HG02840 (cell line): Measurements from ENCODE around the gene SCLT1.
"Not testable (repeated sequence)": the region's sequence is repeated elsewhere in the genome, so short reads cannot be mapped to it uniquely, and the experiment has no call there.

Experiments
- ATAC-seq: cut with Tn5 transposase; IDR thresholded peaks from one replicate; pipeline ENCODE4 v1.9.1; 2021; ENCODE audit warnings: mild to moderate bottlenecking, moderate library complexity, moderate number of reproducible peaks; ENCODE audit not compliant: unreplicated experiment, low FRiP score

Gene SCLT1

DNA sequence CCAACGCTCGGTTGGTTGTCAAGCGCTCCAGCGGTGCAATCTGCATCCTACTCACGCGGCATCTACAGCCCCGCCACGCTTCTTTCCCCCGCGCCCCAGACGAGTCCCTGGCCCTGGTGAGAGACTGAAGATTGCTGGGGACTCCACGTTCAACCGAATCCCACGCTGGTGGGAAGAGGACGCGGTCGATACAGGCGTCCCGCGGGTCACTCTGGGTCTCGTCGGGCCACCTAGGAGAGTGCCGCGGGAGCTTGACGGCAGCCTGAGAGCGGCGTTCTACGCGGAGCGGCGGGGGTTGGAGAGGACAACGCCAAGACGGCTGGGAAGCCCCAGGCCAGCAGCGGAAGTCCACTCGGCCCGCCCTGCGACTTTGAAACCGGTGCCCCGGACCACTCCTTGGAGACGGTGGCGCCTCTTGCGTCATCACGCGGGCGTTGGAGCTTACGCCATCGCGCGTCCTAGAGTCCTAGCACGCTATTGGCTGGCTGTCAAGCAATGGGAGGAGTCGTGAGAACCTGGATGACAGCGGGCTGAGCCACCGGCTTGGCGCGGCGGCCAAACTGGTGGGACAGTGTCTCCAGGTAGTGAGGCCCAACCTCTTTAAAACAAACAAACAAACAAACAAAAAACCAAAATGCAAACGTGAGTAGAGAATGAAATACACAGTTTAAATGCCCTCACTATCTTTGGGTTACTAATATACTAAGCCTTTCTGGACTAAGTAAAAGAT is at the start of gene SCLT1:
Gene SCLT1, minus strand, starts transcription at position 349 of the 730 bp plus-strand sequence. CDS start 436 bp downstream, outside the sequence.
- peak; percentile 97 for ATAC-seq

DNA sequence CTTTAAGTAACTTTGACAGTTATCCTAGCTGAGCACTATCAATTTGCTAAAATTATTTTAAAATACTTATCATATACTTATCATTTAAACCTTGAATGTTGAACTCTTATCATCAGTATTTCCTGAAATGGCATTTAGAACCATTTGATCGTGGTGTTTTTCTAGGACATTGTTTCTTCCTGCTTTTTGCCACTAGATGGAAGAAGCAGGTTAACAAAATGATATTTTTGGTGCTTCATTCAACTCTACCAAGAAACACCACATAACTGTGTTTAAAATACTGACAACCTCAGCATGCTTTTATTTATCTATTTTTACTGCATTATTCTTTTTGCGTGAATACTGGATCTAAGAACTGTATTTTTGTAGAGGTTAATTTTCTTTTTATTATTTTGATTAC is 47.2 kb upstream of the SCLT1 start:
- ATAC-seq: no peak

DNA sequence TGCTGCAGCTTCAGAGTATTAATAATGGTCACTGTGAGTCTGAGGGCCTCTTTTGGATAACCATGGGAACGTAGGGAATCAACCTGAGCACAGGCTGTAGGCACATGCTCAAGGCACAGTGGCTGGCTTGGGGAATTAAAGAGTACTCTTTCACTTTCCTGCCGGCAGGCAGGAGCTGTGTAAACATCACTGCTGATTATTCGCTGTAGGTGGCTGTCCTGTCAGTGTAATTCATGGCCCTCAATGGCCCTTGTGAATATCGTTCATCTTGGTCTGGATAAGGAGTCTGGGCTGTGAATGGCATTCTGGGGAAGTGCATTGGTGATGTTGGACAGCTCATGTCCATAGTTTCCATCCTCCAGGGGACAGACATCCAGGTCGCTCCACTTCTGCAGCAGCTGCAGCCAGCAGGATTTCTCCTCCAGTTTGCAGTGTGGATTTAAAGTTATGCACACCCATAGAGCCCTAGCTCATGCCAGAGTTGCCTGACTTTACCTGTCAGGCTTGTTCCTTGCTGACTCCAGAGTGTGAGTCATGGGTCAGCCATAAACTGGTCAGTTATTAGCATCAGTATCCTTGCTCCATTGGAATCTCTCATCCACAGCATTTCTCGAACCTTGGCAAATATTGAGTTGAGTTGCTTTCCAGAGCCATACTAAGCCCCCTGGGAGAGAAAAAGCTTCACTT is 45.6 kb upstream of the SCLT1 start:
- no peak for ATAC-seq

DNA sequence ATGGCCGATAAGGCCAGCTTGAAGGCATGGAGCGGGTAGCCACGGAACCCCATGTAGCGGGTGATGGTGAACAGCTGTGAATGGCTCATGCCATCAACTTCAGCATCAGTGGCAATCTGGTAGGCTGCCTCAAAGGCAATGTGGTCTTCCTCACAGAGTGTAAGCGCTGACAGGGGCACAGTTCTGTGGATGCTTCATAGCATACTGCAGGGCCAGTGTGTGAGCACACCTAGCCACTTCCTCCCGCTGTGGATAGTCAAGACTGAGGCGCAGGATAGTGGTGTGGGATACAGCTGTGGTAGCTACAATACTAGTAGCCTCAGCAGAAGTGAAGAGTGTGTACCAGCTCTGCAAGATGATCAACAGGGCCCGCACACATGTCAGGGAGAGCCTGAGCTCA is 43.1 kb upstream of the SCLT1 start:
- ATAC-seq: no peak

DNA sequence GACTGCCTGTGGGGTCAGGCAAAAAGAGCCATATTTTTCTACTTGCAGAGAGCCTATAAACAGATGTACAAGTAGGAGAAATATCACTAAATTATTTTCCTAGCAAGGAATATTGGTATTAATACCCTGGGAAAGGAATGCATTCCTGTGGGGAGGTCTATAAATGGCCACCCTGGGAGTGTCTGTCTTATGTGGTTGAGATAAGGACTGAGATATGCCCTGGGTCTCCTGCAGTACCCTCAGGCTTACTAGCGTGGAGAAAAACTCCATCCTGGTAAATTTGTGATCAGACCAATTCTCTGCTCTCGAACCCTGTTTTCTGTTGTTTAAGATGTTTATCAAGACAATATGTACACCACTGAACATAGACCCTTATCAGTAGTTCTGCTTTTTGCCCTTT is 38.0 kb upstream of the SCLT1 start:
- no peak for ATAC-seq

DNA sequence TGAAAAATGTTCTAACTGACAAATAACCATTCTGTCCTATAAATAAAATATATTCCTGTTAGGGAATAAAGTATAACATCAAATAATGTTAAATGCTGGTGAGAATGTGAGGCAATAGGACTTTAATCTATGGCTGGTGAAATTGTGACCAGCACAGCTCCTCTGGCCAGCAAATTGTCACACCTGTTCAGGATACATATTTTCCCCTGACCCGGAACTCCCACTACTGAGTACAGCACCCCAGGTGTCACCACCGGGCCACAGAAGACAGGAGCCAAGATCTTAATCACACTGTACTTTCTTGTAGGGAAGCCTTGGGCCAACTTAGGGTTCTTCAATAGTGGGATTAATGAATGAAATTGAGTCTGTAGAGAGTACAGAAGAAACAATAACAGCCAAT is 35.8 kb upstream of the SCLT1 start:
- ATAC-seq: no peak

DNA sequence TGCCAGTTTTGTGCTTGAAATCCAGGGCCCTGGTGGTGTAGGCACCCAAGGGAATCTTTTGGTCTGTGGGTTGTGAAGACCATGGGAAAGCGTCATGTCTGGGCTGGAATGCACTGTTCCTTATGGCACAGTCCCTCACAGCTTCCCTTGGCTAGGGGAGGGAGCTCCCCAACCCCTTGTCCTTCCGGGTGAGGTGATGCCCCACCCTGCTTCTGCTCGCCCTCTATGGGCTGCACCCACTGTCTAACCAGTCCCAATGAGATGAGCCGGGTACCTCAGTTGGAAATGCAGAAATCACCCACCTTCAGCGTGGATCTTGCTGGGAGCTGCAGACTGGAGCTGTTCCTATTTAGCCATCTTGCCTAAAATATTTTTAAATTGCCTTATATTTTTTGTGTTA is 33.3 kb upstream of the SCLT1 start:
- ATAC-seq: not testable (repeated sequence)

DNA sequence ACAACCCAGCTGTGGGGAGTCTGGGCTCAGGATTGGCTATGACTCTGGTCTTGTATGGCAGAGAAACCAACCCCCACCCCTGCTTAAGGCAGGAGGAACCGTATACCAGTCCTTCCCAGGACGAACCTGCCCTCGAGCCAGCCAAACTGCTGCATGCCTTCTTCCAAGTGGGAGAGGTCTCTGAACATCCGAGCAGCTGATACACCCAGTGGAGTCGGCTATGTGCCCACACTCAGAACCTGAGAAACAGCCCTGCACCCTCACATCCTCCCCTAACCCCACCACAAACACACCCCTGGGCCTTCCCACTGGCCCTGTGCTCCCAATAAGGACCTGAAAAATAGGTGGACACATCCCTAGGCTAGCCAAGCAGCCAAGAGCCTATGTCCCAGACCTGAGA is 24.4 kb upstream of the SCLT1 start:
- no peak for ATAC-seq

DNA sequence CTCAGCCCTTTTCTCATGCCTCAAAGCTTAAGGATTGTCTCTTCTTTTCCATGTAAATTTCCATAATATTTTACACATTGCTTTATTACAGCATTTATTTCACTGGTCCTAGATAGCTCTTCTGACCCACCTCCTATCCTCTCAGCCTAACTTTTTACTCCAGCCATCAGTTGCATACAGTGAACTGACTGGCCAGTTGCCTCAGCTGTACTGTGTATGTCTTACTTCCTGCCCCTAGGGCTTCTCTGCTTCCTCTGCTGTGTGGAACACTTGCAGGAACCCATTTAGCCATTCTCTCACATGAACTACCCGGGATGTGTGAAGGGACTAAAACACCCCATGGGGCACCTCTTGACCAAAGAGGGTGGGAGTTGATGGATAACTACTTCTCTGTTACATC is 20.6 kb upstream of the SCLT1 start:
- no peak for ATAC-seq

DNA sequence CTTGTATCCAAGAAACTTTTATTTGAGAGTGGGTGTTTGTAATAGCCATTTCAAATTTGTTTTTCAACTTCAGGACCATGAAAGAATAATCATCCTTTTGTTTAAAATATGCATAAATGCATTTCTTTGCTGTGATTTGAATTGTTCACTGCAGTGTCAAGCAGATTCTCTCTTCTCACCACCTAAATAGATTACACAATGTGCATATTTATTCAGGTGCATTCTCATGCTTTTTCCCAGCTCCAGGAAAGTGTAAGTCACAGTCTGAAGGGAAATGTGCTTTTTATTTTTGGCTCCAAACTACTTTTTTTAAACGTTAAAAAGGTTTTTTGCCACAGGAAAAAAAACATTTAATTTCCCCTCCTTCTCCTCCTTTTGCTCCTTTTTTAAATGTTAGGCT is 20.1 kb upstream of the SCLT1 start:
- ATAC-seq: no peak

DNA sequence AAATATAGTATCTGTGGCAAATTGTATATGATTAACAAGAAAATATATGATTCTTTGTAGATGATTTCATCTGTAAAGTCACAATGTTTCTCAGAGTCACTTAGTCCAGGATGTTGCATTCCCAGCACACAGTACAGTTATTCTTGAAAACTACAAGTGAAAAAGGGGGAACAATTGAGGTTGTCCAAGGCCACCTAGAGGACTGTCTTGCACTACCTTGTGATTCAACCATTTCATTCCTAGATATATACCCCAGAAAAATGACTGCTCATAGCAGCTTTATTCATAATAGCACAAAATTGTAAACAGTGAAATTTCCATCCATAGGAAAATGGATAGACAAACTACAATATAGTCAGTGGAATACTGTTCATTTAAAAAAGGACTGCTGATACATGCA is 18.6 kb upstream of the SCLT1 start:
- no peak for ATAC-seq

DNA sequence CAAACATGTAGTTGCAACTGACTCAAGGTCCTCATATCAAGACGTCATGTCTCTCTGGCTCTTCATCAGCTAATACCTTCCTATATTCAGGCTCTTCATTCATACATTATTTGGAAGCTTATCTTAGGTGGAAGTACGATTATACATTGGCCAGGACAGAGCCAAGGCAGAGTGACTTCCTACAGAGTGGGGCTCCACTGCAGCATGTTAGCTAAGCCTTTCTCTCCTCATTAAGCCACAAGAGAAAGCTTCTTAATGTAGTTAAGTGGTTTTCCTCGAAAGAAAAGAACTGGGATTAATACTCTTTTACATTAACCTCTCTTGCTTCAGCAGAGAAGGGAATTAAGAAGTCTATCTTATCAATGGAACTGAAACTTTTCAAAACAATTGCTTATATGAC is 17.6 kb upstream of the SCLT1 start:
- no peak for ATAC-seq

DNA sequence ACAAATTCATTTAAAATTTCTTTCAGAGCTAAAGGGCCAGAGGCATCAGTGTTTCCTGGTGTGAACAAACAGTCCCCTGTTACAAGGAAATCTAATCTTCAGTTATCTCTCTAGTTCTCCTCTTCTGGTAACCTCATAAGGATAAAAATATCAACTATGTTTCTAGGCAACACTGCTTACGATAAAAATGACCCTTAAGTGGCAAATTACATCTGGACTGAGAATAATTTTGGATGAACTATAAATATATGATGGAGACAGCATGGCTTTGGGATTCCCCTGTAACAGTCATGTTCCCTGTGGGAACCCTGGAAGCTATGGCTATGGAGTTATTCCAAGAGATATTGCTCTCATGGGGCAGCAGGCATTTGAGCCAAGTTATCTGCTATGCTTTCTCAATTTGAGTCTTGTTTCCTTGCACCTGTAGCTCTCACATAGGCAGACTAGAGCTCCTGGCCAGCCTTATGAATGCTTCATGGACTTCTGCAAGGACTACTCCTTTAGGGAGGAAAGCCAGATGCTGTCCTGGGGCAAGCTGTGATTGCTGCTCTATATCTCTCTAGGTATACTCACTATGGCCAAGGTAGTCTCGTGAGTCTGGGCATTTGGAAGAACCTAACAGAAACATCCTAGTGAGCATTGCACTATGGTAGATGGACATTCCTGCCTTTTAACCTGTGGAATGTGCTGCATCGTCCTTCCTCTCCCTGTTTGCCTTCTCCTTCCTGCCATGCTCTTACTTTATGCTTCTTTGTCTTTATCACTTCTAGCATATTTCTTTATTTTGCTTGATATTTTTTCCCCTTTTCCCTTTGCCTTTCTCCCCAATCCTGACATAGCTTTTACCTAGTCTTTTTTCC is 16.9 kb upstream of the SCLT1 start:
- ATAC-seq: no peak

DNA sequence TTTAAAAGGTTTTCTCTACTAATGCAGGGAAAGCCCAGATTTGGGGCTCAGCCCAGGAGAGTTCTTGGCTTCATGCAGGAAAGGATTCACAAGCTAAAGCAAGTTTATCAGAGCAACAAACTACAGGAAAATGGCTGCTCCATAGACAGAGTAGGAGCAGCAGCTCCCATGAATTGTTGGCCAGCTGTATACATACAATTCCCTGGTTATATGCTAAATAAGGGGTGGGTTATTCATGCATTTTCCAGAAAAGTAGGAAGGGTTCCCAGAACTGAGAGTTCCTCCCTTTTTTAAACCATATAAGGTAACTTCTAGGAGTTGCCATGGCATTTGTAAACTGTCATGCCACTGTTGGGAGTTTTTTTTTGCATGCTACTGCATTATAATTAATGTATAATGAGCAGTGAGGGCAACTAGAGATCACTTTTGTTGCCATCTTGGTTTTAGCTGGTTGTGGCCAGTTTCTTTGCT is 5.2 kb upstream of the SCLT1 start:
- ATAC-seq: no peak

DNA sequence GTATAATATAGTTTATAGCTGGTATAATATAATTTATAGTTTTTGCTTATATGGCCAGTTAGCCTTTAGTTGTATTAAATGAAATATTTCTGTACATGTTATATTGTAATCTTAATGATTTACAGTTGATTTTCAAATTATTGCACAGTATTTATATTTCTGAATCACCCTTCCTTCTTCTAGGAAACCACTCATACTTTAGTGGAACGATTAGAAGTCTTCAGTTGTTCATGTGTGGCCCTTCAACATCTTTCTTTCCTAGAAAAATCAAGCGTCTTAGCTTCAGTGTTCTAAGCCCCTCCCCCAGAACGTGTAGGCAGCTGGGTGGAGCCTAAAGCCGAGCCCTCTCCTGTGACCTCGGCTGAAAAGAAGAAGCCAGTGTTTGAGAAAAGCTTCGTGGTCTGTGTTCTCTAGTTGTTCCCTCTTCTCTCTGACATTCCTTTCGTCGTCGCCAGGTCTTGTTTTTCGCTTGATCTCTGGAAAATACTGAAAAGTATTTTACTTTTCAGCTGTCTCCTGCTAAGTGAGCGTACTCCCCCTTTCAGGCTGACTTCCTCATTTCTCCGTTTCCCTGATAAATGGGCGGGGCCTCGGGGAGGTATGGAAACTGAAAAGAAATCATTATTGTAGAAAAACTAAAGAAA is 2.6 kb upstream of the SCLT1 start, which contains the start of gene C4orf33:
Gene C4orf33, plus strand, starts transcription at position 342 of the 644 bp plus-strand sequence. CDS start 6,459 bp downstream, outside the sequence.
- peak; percentile 40 for ATAC-seq

DNA sequence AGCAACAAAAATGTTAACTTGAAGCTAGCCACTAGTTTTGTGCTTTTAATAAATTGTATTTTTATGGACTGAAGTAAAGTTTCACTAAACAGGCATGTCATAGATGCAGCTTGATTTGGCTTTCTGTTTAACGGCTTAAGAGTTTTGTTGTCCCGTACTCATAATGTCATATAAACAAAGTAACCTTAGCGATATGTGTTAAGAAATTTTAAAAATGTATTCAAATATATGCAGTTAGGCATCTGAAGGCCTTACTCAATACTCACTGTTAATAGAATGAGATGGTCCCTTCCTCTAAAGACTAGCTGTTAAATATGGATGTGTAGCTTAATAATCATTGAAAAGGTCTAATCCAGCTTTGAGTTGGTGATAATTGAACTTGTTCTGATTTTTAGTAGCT is 1.0 kb upstream of the SCLT1 start:
- ATAC-seq: no peak

DNA sequence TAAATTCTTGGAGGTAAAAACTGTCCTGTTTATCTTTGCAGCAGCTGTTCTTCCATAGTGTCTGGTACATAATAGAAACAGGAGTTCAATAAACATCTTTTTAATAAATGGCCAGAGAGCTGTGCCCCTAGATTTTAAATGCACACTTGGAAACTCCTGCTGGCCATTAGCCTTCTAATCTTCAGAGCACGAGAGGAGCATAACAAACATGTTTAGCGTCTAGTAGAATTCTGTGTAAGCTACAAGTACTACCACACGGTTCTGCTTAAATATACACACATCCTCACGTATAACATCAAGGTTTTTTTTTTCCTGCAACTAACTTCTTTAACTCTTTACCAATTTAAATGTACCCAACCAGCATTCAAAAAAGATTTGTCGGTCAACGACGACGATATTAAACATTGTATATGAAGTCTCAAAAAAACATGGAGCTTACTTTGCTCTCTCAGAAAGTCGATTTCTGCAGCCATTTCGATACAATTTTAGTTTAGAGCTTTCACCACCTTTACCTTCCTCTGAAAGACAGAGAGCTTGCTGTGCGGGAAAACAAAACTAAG is 628 bp downstream of the SCLT1 start:
- no peak for ATAC-seq

DNA sequence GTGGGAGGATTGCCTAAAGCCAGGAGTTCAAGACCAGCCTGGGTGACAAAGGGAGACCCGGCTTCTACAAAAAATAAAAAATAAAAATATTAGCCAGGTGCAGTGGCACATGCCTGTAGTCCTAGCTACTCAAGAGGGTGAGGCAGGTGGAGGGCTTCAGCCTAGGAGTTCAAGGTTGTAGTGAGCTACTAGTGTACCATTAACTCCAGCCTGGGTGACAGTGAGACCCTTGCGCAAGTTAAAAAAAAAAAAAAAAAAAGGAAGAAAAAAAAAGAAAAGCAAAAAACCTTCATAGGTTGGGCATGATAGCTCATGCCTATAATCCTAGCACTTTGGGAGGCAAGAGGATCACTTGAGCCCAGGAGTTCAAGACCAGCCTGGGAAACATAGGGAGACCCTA is 5.8 kb downstream of the SCLT1 start:
- ATAC-seq: no peak

DNA sequence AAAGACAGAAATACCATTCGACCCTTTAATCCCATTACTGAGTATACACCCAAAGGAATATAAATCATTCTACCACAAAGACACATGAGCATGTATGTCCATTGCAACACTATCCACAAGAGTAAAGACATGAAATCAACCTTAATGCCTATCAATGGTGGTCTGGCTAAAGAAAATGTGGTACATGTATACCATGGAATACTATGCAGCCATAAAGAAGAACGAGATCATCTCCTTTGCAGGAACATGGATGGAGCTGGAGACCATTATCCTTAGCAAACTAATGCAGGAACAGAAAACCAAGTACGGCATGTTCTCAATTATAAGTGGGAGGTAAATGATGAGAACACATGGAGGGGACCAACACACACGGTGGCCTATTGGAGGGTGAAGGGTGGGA is 7.9 kb downstream of the SCLT1 start:
- no peak for ATAC-seq

DNA sequence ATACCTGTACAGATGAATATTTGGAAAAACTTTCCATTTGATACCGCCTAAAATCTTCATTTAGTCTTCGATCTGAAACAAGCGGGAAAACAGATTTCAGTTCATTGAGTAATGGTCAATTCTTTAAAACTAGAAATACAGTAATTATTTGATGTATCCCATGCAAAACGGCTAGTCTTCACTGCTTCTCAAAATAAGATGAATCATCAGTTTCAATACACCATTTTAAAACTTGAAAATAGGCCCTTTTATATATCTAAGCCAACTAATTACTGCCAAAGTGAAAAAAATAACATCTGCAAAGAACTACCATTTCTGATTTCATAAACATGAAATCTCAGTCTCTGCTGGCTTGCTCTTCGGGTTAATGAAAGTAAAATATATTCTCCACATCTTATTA is 11.0 kb downstream of the SCLT1 start:
- ATAC-seq: no peak
